Spleen (tissue), 11 donors: Measurements from ENCODE around the gene ALOX5AP. TPM values are rescaled to one million over a fixed set of nuclear protein-coding genes. Genes with fewer than 3 reads are reported as not detected.

Experiments used
- DNase-seq: peaks from one replicate; pipeline ENCODE4 v3.0.0-alpha.2; 2020
- H3K27ac ChIP-seq, 8 donors: fragments of 200-600 bp; sonication (generic) in 7 of 8; 1 replicate in 4 of 8; 2 replicates in 4 of 8; pipeline versions ENCODE4 v1.5.0 to v1.8.0; 2016 to 2021; ENCODE audit warnings: inconsistent platforms in 4 of 8, mild to moderate bottlenecking in 4 of 8, moderate library complexity in 1 of 8
- H3K27me3 ChIP-seq, 7 donors: fragments of 200-600 bp; sonication (generic) in 6 of 7; replicated peaks in 1 of 7; 1 replicate in 4 of 7; 2 replicates in 3 of 7; pipeline versions ENCODE4 v1.5.0 to v1.8.0; 2016 to 2021; ENCODE audit warnings: inconsistent platforms in 3 of 7, mild to moderate bottlenecking in 1 of 7
- H3K36me3 ChIP-seq, 6 donors: fragments of 200-600 bp; sonication (generic) in 5 of 6; 1 replicate in 4 of 6; 2 replicates in 2 of 6; pipeline versions ENCODE4 v1.5.0 to v1.8.0; 2016 to 2021; ENCODE audit warnings: inconsistent platforms in 2 of 6
- H3K4me1 ChIP-seq, 6 donors: fragments of 200-600 bp; sonication (generic) in 5 of 6; 1 replicate in 3 of 6; 2 replicates in 3 of 6; pipeline versions ENCODE4 v1.5.0 to v1.8.0; 2016 to 2021; ENCODE audit warnings: inconsistent platforms in 3 of 6
- H3K4me3 ChIP-seq, 8 donors: fragments of 200-600 bp; sonication (generic) in 7 of 8; 1 replicate in 4 of 8; 2 replicates in 4 of 8; pipeline versions ENCODE4 v1.5.0 to v1.8.0; 2016 to 2021; ENCODE audit warnings: inconsistent platforms in 4 of 8, mild to moderate bottlenecking in 4 of 8, moderate library complexity in 2 of 8
- H3K9me3 ChIP-seq, 8 donors: fragments of 200-600 bp; sonication (generic) in 7 of 8; 1 replicate in 4 of 8; 2 replicates in 4 of 8; pipeline versions ENCODE4 v1.5.0 to v1.8.0; 2016 to 2021; ENCODE audit warnings: inconsistent platforms in 4 of 8
- POLR2A ChIP-seq, 3 donors: fragments of 450-650 bp; IDR thresholded peaks; one replicate each; pipeline ENCODE4 v1.5.1; 2017; ENCODE audit warnings: antibody characterized with exemption in 3 of 3, mild to moderate bottlenecking in 1 of 3
- POLR2AphosphoS5 ChIP-seq, 3 donors: sonication (generic); formaldehyde crosslinking; IDR thresholded peaks; one replicate each; pipeline ENCODE4 v1.5.1; 2017; ENCODE audit warnings: antibody characterized with exemption in 3 of 3
- WGBS, 5 donors: extraction: QIAGEN DNeasy Blood & Tissue Kit in 3 of 5; methylation state at CpG; one replicate each; pipeline versions ENCODE4 v1.1.5 to v1.1.7; 2013 to 2018; 5-methylcytosine and 5-hydroxymethylcytosine counted together
- intact Hi-C: fragments of 100-400 bp; cut with DNase I; formaldehyde crosslinking; loops from one replicate; pipeline ENCODE4 v1.15.0; 2023; ENCODE audit warnings: low total_unique reads
- polyA plus RNA-seq, 3 donors: library from polyadenylated mRNA; stranded (reverse); fragments of 200-250 nt; gene quantifications; one replicate each; pipeline ENCODE4 v1.2.1, GENCODE V29; 2013
- total RNA-seq, 7 donors: library from RNA; depleted of rRNA in 3 of 7; stranded (reverse); fragments of >200 nt in 3 of 7; fragmentation: NEBNext Ultra II Directional in 4 of 7; extraction: Animal tissue kit (Norgen Biotek cat#: 25700) in 4 of 7; gene quantifications; one replicate each; pipeline versions ENCODE4 v1.1.0 to v1.2.1, GENCODE V29; 2016 to 2021
- TF ChIP-seq, protein P1 (sequence below), 11 experiments: fragments of 200-600 bp in 7 of 11; fragments of 450-650 bp in 4 of 11; sonication (generic) in 4 of 11; IDR thresholded peaks in 8 of 11; conservative IDR thresholded peaks in 3 of 11; 1 replicate in 7 of 11; 2 replicates in 4 of 11; pipeline versions ENCODE4 v1.4.0 to v1.8.0; 2016 to 2021; ENCODE audit warnings: antibody characterized with exemption in 11 of 11, inconsistent platforms in 4 of 11, mild to moderate bottlenecking in 1 of 11
- donor health status: healthy with polysubstance abuse.
- donor health status: DM: no; HTN: no; CAD: no; lungs with moderate emphysema.
- donor health status: DM: no; HTN: no; CAD: no.
- donor health status: Bipolar disorder and iron deficiency.
- donor health status: healthy.
- donor health status: DM: no; HTN: no; CAD: no.
- donor health status: DM: yes; HTN: yes; CAD: no.

Gene ALOX5AP
- total and polyA plus RNA-seq, 10 donors, result 36.8 to 268 (median 70.0) TPM

DNA sequence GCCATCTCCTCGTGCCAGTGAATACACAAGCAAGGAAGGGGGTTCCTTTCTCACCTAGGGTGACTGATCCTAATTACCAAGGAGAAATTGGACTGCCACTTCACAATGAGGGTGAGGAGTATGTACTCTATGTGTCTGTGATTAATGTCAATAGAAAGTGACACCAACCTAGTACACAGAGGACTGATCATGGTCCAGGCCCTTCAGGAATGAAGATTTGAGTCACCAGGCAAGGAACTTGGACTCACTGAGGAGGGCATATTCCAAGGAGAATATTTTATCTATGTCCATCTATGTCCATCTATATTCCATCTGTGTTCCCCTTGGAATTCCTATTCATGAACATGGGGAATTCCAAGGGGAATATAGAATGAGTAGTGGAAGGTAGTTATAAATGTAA, 9.2 kb upstream of the ALOX5AP start:
- WGBS, 5 donors, result 94 to 100% (median 100%) methylated on average over 1 of the region's 1 CpG
- no peaks in the 10 kb centered on the region for H3K27me3 ChIP-seq
- TF ChIP-seq POLR2A (IDR thresholded peaks at IDR 0.05) (no peak), POLR2AphosphoS5 (IDR thresholded peaks at IDR 0.05) (no peak)
- TF ChIP-seq, protein P1, sequence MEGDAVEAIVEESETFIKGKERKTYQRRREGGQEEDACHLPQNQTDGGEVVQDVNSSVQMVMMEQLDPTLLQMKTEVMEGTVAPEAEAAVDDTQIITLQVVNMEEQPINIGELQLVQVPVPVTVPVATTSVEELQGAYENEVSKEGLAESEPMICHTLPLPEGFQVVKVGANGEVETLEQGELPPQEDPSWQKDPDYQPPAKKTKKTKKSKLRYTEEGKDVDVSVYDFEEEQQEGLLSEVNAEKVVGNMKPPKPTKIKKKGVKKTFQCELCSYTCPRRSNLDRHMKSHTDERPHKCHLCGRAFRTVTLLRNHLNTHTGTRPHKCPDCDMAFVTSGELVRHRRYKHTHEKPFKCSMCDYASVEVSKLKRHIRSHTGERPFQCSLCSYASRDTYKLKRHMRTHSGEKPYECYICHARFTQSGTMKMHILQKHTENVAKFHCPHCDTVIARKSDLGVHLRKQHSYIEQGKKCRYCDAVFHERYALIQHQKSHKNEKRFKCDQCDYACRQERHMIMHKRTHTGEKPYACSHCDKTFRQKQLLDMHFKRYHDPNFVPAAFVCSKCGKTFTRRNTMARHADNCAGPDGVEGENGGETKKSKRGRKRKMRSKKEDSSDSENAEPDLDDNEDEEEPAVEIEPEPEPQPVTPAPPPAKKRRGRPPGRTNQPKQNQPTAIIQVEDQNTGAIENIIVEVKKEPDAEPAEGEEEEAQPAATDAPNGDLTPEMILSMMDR (IDR thresholded peaks at IDR 0.05 in 8 of 11, conservative IDR thresholded peaks at IDR 0.05 in 3 of 11), result no peak
- H3K4me3 ChIP-seq, result no peak overlapping the region
- no peaks in the 10 kb centered on the region for H3K36me3 ChIP-seq
- no peak for DNase-seq
- H3K27ac ChIP-seq, result no peak overlapping the region
- intact Hi-C loops, result no loop called here
- H3K4me1 ChIP-seq, result peaks cover 0 to 21% (median 8%) of the 10 kb centered on the region in 6 donors
- no peaks in the 10 kb centered on the region for H3K9me3 ChIP-seq

DNA sequence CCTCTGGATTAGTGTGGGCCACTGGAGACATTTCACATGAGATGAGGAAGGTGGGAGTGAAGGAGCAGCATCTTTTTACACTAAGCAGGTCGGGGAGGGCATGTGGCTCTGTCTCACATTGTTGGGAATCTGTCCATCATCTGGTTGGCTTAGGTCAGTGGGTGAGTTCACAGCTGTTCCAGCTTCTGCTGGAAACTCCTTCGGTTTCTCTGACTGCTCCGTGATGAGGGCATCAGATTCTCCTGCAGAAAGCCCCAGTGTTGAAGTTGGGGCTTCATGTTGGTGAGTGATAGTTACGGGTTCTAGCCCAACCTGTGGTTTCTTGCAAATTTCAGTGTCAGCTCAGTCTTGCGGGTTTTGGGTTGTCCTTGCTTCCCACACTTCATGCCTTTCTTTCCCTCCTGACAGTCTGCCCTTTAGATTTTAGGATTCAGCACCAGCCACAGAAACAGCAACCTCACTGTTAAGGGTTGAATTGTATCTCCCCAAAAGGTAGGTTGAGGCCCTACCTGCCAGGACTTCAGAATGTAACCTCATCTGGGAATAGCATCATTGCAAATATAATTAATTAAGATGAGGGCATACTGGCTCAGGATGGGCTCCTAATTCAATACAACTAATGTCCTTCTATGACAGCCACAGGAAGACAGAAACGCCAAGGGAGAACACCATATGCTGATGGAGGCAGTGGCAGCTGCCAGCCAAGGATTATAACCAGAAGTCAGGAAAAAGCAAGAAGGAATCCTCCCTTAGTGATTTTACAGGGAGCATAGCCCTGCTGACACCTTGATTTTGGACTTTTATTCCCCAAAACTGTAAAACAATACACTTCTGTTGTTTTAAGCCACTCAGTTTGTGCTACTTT, 7.6 kb upstream of the ALOX5AP start:
- H3K4me3 ChIP-seq, result no peak overlapping the region
- no peak overlapping the region for H3K27ac ChIP-seq
- intact Hi-C loops, result no loop called here
- H3K9me3 ChIP-seq, result no peaks in the 10 kb centered on the region
- no peak for TF ChIP-seq POLR2AphosphoS5 (IDR thresholded peaks at IDR 0.05)
- TF ChIP-seq POLR2A (IDR thresholded peaks at IDR 0.05), result no peak
- TF ChIP-seq, protein P1 (IDR thresholded peaks at IDR 0.05 in 8 of 11, conservative IDR thresholded peaks at IDR 0.05 in 3 of 11), result no peak
- 82 to 96% (median 87%) methylated on average over 6 of the region's 6 CpGs for WGBS, 5 donors
- no peaks in the 10 kb centered on the region for H3K36me3 ChIP-seq
- no peak for DNase-seq
- peaks cover 0 to 6% (median 0%) of the 10 kb centered on the region in 7 donors for H3K27me3 ChIP-seq
- H3K4me1 ChIP-seq, result peaks cover 0 to 19% (median 0%) of the 10 kb centered on the region in 6 donors

DNA sequence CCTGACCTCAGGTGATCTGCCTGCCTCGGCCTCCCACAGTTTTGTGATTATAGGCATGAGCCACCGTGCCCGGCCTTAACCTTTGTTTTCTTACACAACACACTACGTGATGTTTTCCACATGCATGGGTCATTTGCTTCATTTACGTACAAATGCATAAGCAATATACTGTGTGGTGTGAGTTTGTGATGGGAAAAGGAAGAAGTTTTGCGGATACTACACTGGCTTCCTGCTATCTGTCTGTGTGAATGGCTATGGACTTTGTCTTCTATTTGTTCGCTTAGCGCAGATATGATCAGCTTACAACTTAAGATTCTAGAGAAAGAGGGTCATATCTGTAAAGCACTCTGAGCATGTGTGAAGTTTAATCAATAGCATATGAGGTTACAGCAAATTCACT, 5.5 kb upstream of the ALOX5AP start:
- intact Hi-C loops, result no loop called here
- Histone ChIP-seq H3K36me3 (no peaks in the 10 kb centered on the region), H3K4me1 (peaks cover 0 to 28% (median 11%) of the 10 kb centered on the region in 6 donors), H3K4me3 (no peak overlapping the region), H3K27ac (no peak overlapping the region), H3K27me3 (peaks cover 0 to 6% (median 0%) of the 10 kb centered on the region in 7 donors), H3K9me3 (no peaks in the 10 kb centered on the region)
- no peak for DNase-seq
- no peak for TF ChIP-seq POLR2AphosphoS5 (IDR thresholded peaks at IDR 0.05)
- TF ChIP-seq POLR2A (IDR thresholded peaks at IDR 0.05), result no peak
- TF ChIP-seq, protein P1 (IDR thresholded peaks at IDR 0.05 in 8 of 11, conservative IDR thresholded peaks at IDR 0.05 in 3 of 11), result no peak
- WGBS, 5 donors, result 77 to 93% (median 90%) methylated on average over 8 of the region's 8 CpGs

DNA sequence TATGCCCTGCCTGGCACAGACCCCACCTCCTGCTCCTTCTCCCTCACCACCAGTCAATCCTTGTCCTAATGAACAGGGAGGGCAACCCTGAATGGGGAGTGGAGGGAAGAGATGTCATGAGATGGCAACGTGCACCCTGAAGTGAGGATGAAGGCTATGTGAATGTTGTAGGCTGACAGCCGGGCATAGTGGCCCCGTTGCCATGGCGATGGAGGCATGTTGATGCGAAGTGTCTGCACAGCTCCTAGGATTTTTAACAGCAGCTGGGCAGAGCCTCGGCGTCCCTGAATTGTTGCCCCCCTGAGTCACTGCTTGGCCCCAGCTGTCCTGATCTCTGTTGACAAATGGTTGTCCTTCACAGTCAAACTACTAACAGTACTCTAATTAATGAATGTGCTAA, 4.8 kb upstream of the ALOX5AP start:
- Histone ChIP-seq H3K27ac (no peak overlapping the region), H3K27me3 (peaks cover 0 to 6% (median 0%) of the 10 kb centered on the region in 7 donors), H3K9me3 (no peaks in the 10 kb centered on the region), H3K36me3 (no peaks in the 10 kb centered on the region), H3K4me1 (peaks cover 0 to 36% (median 14%) of the 10 kb centered on the region in 6 donors), H3K4me3 (no peak overlapping the region)
- 78 to 86% (median 83%) methylated on average over 7 of the region's 7 CpGs for WGBS, 5 donors
- TF ChIP-seq POLR2AphosphoS5 (IDR thresholded peaks at IDR 0.05) (no peak), POLR2A (IDR thresholded peaks at IDR 0.05) (no peak)
- TF ChIP-seq, protein P1 (IDR thresholded peaks at IDR 0.05 in 8 of 11, conservative IDR thresholded peaks at IDR 0.05 in 3 of 11), result no peak
- no peak for DNase-seq
- intact Hi-C loops, result no loop called here
